H1 (cell line): Measurements from ENCODE around the gene IGLL5. TPM values are rescaled to one million over a fixed set of nuclear protein-coding genes. Genes with fewer than 3 reads are reported as not detected.
A peak's percentile ranks its signal among the peaks of the same experiment; 100 is the strongest.

ENCODE experiments used
- CTCF ChIA-PET: fragments of 300-600 bp; sonication (Branson Sonifier 250); formaldehyde crosslinking; loops from one replicate; lab custom pipeline; 2021; ENCODE audit not compliant: partially characterized antibody; lab: Charles Lee
- POLR2A ChIA-PET: fragments of 300-600 bp; sonication (Branson Sonifier 250); formaldehyde crosslinking; loops from one replicate; lab custom pipeline; 2021; ENCODE audit warnings: inconsistent platforms; ENCODE audit not compliant: partially characterized antibody; lab: Charles Lee
- DNase-seq, 2 experiments: peaks; one replicate each; pipeline versions ENCODE4 v3.0.0 to v3.0.0-alpha.2; 2010 to 2022; ENCODE audit warnings: low spot score in 2 of 2, low read depth in 1 of 2, mixed read lengths in 1 of 2
- FAIRE-seq: peaks from 2 replicates; lab custom pipeline; 2011; peaks lifted over from hg19 to GRCh38; lab: Jason Lieb, UNC
- H2AFZ ChIP-seq: 2 replicates; pipeline ENCODE4 v1.8.1; 2012; ENCODE audit warnings: low read length, inconsistent platforms
- H2AK5ac ChIP-seq: 2 replicates; pipeline ENCODE4 v1.6.1; 2013; ENCODE audit warnings: low read depth, low read length
- H2BK120ac ChIP-seq: replicated peaks from 2 replicates; pipeline ENCODE3; 2013; ENCODE audit warnings: low read depth, low read length, inconsistent platforms
- H2BK12ac ChIP-seq: 2 replicates; pipeline ENCODE4 v1.6.1; 2013; ENCODE audit warnings: low read depth, low read length
- H2BK15ac ChIP-seq: 2 replicates; pipeline ENCODE4 v1.6.1; 2013; ENCODE audit warnings: low read length
- H2BK20ac ChIP-seq: 2 replicates; pipeline ENCODE4 v1.6.1; 2013; ENCODE audit warnings: low read length
- H2BK5ac ChIP-seq: 2 replicates; pipeline ENCODE4 v1.6.1; 2013; ENCODE audit warnings: low read depth, low read length
- H3K14ac ChIP-seq: 2 replicates; pipeline ENCODE4 v1.6.1; 2013; ENCODE audit warnings: inconsistent platforms; ENCODE audit not compliant: insufficient read length
- H3K18ac ChIP-seq: 2 replicates; pipeline ENCODE4 v1.6.1; 2013; ENCODE audit warnings: low read length; ENCODE audit errors: extremely low read depth
- H3K23ac ChIP-seq: 2 replicates; pipeline ENCODE4 v1.6.1; 2013; ENCODE audit warnings: inconsistent platforms; ENCODE audit not compliant: insufficient read length
- H3K23me2 ChIP-seq: 2 replicates; pipeline ENCODE4 v1.6.1; 2013; ENCODE audit warnings: low read depth, low read length
- H3K27ac ChIP-seq: 2 replicates; pipeline ENCODE4 v1.6.1; 2011; ENCODE audit warnings: low read depth, low read length, inconsistent platforms
- H3K27me3 ChIP-seq, 4 experiments: replicated peaks in 1 of 4; 1 replicate in 1 of 4; 2 replicates in 3 of 4; pipeline versions ENCODE4 v1.6.1 to v1.8.1; 2011 to 2013; ENCODE audit warnings: low read length in 3 of 4, mild to moderate bottlenecking in 3 of 4, inconsistent platforms in 2 of 4, mixed read lengths in 2 of 4, moderate library complexity in 1 of 4; ENCODE audit not compliant: control insufficient read depth in 3 of 4, insufficient read depth in 3 of 4; ENCODE audit errors: extremely low read depth in 1 of 4
- H3K36me3 ChIP-seq, 4 experiments: 2 replicates each; pipeline versions ENCODE4 v1.6.1 to v1.8.1; 2011 to 2013; ENCODE audit warnings: mild to moderate bottlenecking in 4 of 4, low read length in 3 of 4, moderate library complexity in 2 of 4, control low read depth in 1 of 4, inconsistent platforms in 1 of 4; ENCODE audit not compliant: insufficient read depth in 4 of 4, control insufficient read depth in 2 of 4
- H3K4ac ChIP-seq: replicated peaks from 2 replicates; pipeline ENCODE3; 2013; ENCODE audit warnings: low read length, low read depth, mixed read lengths, inconsistent platforms; ENCODE audit not compliant: insufficient read length
- H3K4me1 ChIP-seq, 4 experiments: replicated peaks in 1 of 4; 1 replicate in 1 of 4; 2 replicates in 3 of 4; pipeline versions ENCODE4 v1.6.1 to v1.8.1; 2011 to 2013; ENCODE audit warnings: low read length in 3 of 4, inconsistent platforms in 2 of 4, mixed read lengths in 1 of 4; ENCODE audit not compliant: insufficient read depth in 4 of 4, control insufficient read depth in 3 of 4
- H3K4me2 ChIP-seq, 2 experiments: 2 replicates each; pipeline versions ENCODE4 v1.6.1 to v1.8.1; 2011 to 2013; ENCODE audit warnings: low read depth in 2 of 2, low read length in 2 of 2, control low read depth in 1 of 2, inconsistent platforms in 1 of 2, mild to moderate bottlenecking in 1 of 2; ENCODE audit not compliant: insufficient read depth in 1 of 2
- H3K4me3 ChIP-seq, 4 experiments: fragments of 200-600, 300-600 bp in 1 of 4; sonication (generic), shearing (Covaris generic), sonication (Bioruptor Twin) in 1 of 4; 2 replicates each; pipeline versions ENCODE4 v1.5.1 to v1.8.1; 2011 to 2016; ENCODE audit warnings: low read length in 4 of 4, low read depth in 3 of 4, control low read depth in 2 of 4, inconsistent platforms in 2 of 4, mild to moderate bottlenecking in 2 of 4, mixed read lengths in 1 of 4, moderate library complexity in 1 of 4; ENCODE audit not compliant: insufficient read depth in 2 of 4; ENCODE audit errors: extremely low read depth in 1 of 4
- H3K56ac ChIP-seq: replicated peaks from 2 replicates; pipeline ENCODE3; 2013; ENCODE audit warnings: low read depth, mild to moderate bottlenecking, mixed read lengths, low read length, inconsistent platforms; ENCODE audit not compliant: insufficient read length
- H3K79me1 ChIP-seq: 2 replicates; pipeline ENCODE4 v1.6.1; 2013; ENCODE audit warnings: low read depth, low read length, control low read depth
- H3K79me2 ChIP-seq, 2 experiments: 2 replicates each; pipeline versions ENCODE4 v1.6.1 to v1.8.1; 2012 to 2013; ENCODE audit warnings: low read length in 2 of 2, mild to moderate bottlenecking in 2 of 2, inconsistent platforms in 1 of 2; ENCODE audit not compliant: insufficient read depth in 2 of 2, control insufficient read depth in 1 of 2
- H3K9ac ChIP-seq, 4 experiments: replicated peaks in 1 of 4; 1 replicate in 1 of 4; 2 replicates in 3 of 4; pipeline versions ENCODE4 v1.6.1 to v1.8.1; 2011 to 2013; ENCODE audit warnings: low read depth in 3 of 4, low read length in 3 of 4, control low read depth in 2 of 4, mild to moderate bottlenecking in 2 of 4, moderate library complexity in 2 of 4, inconsistent platforms in 1 of 4; ENCODE audit errors: extremely low read depth in 1 of 4
- H3K9me3 ChIP-seq, 2 experiments: 2 replicates each; pipeline versions ENCODE4 v1.6.1 to v1.8.1; 2012 to 2013; ENCODE audit warnings: mild to moderate bottlenecking in 2 of 2, moderate library complexity in 2 of 2, control low read depth in 1 of 2, inconsistent platforms in 1 of 2, low read depth in 1 of 2, low read length in 1 of 2, mixed read lengths in 1 of 2; ENCODE audit not compliant: insufficient read depth in 2 of 2
- H4K20me1 ChIP-seq, 2 experiments: replicated peaks in 1 of 2; 2 replicates each; pipeline versions ENCODE3 to v1.8.1; 2011 to 2013; ENCODE audit warnings: inconsistent platforms in 2 of 2, low read length in 2 of 2, mild to moderate bottlenecking in 1 of 2; ENCODE audit not compliant: insufficient read depth in 2 of 2, control insufficient read depth in 1 of 2
- H4K5ac ChIP-seq: 2 replicates; pipeline ENCODE4 v1.6.1; 2013; ENCODE audit warnings: low read length, low read depth, mixed read lengths, inconsistent platforms; ENCODE audit not compliant: insufficient read length
- H4K8ac ChIP-seq: 2 replicates; pipeline ENCODE4 v1.8.0; 2013; ENCODE audit warnings: mild to moderate bottlenecking, moderate library complexity, low read length, inconsistent platforms; ENCODE audit not compliant: insufficient read depth; ENCODE audit errors: extremely low read depth
- H4K91ac ChIP-seq: replicated peaks from 2 replicates; pipeline ENCODE3; 2013; ENCODE audit warnings: low read length, mixed read lengths, inconsistent platforms; ENCODE audit not compliant: insufficient read length
- BACH1 ChIP-seq: IDR thresholded peaks from 2 replicates; pipeline ENCODE4 v1.6.1; 2012; ENCODE audit warnings: low read length, improper control_type of control experiment
- FOSL1 ChIP-seq: IDR thresholded peaks from 2 replicates; pipeline ENCODE4 v1.6.1; 2011; ENCODE audit warnings: mild to moderate bottlenecking, low read depth, low read length, moderate library complexity; ENCODE audit not compliant: insufficient read depth
- KDM1A ChIP-seq: fragments of 200-600, 300-600 bp; sonication (generic); IDR thresholded peaks from 2 replicates; pipeline ENCODE4 v1.7.1; 2016; ENCODE audit warnings: mild to moderate bottlenecking, low read length, borderline replicate concordance
- POU5F1 ChIP-seq: IDR thresholded peaks from 2 replicates; pipeline ENCODE4 v1.6.1; 2011; ENCODE audit warnings: low read depth, mild to moderate bottlenecking, low read length, moderate library complexity
- RNF2 ChIP-seq: fragments of 200-900, 300-1000 bp; sonication (generic); IDR thresholded peaks from 2 replicates; pipeline ENCODE4 v1.7.1; 2016; ENCODE audit warnings: borderline replicate concordance, low read depth, mild to moderate bottlenecking, antibody characterized with exemption, low read length; ENCODE audit not compliant: poor library complexity, severe bottlenecking; ENCODE audit errors: missing control alignments
- SIN3A ChIP-seq, 2 experiments: IDR thresholded peaks in 1 of 2; conservative IDR thresholded peaks in 1 of 2; 2 replicates each; pipeline ENCODE4 v1.6.1; 2011 to 2012; ENCODE audit warnings: low read length in 2 of 2, improper control_type of control experiment in 1 of 2, low read depth in 1 of 2, mild to moderate bottlenecking in 1 of 2
- SP2 ChIP-seq: IDR thresholded peaks from 2 replicates; pipeline ENCODE4 v1.6.1; 2012; ENCODE audit warnings: mild to moderate bottlenecking, low read length, inconsistent platforms
- SP4 ChIP-seq: IDR thresholded peaks from 2 replicates; pipeline ENCODE4 v1.6.1; 2012; ENCODE audit warnings: low read length, inconsistent platforms
- TCF12 ChIP-seq: IDR thresholded peaks from 2 replicates; pipeline ENCODE4 v1.6.1; 2011; ENCODE audit warnings: low read depth, mild to moderate bottlenecking, low read length
- USF2 ChIP-seq: IDR thresholded peaks from 2 replicates; pipeline ENCODE4 v1.6.1; 2011; ENCODE audit warnings: low read length, improper control_type of control experiment
- WGBS, 2 experiments: shearing (Covaris generic) in 1 of 2; methylation state at CpG; one replicate each; pipeline versions ENCODE4 v1.1.6 to v1.1.7; 2013 to 2015; ENCODE audit warnings: low lambda C conversion rate in 2 of 2, mixed read lengths in 2 of 2, inconsistent platforms in 1 of 2, low coverage in 1 of 2, missing lambda C conversion rate in 1 of 2; ENCODE audit not compliant: insufficient replicate concordance in 2 of 2, insufficient coverage in 1 of 2, insufficient read length in 1 of 2; ENCODE audit errors: extremely low coverage in 1 of 2, missing lambda C conversion rate in 1 of 2; 5-methylcytosine and 5-hydroxymethylcytosine counted together
- polyA plus RNA-seq, 7 experiments: library from polyadenylated mRNA; depleted of rRNA in 3 of 7; stranded (reverse) in 5 of 7; unstranded in 2 of 7; fragments of >200 nt in 5 of 7; fragments of 200-250 nt in 2 of 7; gene quantifications; 1 replicate in 5 of 7; 2 replicates in 1 of 7; 4 replicates in 1 of 7; pipeline versions ENCODE4 v1.2.1 to v1.2.3, GENCODE V29; 2011 to 2013; ENCODE audit warnings: missing spikeins in 2 of 7, mixed read lengths in 2 of 7
- total RNA-seq: library from RNA; stranded (reverse); fragmentation: NEBNext Ultra II Directional; extraction: Animal tissue kit (Norgen Biotek cat#: 25700); gene quantifications from 2 replicates; pipeline ENCODE4 v1.2.1, GENCODE V29; 2021

The IGLL5 gene
- total and polyA plus RNA-seq, 2 of the 8 experiments (the other 6 are each of a cell fraction or from before 2014, with no cell fraction given): not detected

GRCh38 chr22:22849640-22850610 lies 37.7 kb upstream of the IGLL5 start:
- H3K18ac ChIP-seq: no peak overlapping the region
- no peak overlapping the region for H3K14ac ChIP-seq
- H3K23ac ChIP-seq: no peak overlapping the region
- no peak overlapping the region for H2AFZ ChIP-seq
- H3K4me2 ChIP-seq: no peak overlapping the region
- H3K4me1 ChIP-seq: no peaks in the 10 kb centered on the region
- H3K27ac ChIP-seq: no peak overlapping the region
- no peak overlapping the region for H2BK15ac ChIP-seq
- no peak overlapping the region for H2BK20ac ChIP-seq
- 77% methylated on average over 5 of the region's 5 CpGs; no CpG with 5 or more reads in 1 of the 2 experiments for WGBS, 2 experiments
- no peak for DNase-seq
- no peak overlapping the region for H2AK5ac ChIP-seq
- H3K4me3 ChIP-seq: no peak overlapping the region
- no peak overlapping the region for H2BK5ac ChIP-seq
- no peak overlapping the region for H3K56ac ChIP-seq
- H3K79me1 ChIP-seq: no peaks in the 10 kb centered on the region
- no peak overlapping the region for H2BK120ac ChIP-seq
- FAIRE-seq: no peak
- H3K36me3 ChIP-seq: no peaks in the 10 kb centered on the region
- no peaks in the 10 kb centered on the region for H3K23me2 ChIP-seq
- no peak overlapping the region for H4K91ac ChIP-seq
- ChIA-PET CTCF (interaction anchor here (0.8 to 1.2 kb wide), 2 partner anchors 15 to 35 kb away, joined by 3 read pairs; no protein-coding TSS in a partner anchor), POLR2A (no interaction called here)
- H3K4ac ChIP-seq: no peak overlapping the region
- no peak overlapping the region for H2BK12ac ChIP-seq
- H4K8ac ChIP-seq: peak overlapping the region; percentile 21; the same call in 1 of the 2 replicates
- H3K27me3 ChIP-seq: peaks cover 9 to 34% (median 13%) of the 10 kb centered on the region in 4 experiments
- no peaks in the 10 kb centered on the region for H4K20me1 ChIP-seq
- peaks cover 20 to 49% of the 10 kb centered on the region in 2 experiments for H3K9me3 ChIP-seq
- H3K9ac ChIP-seq: no peak overlapping the region
- no peaks in the 10 kb centered on the region for H3K79me2 ChIP-seq
- H4K5ac ChIP-seq: no peak overlapping the region
- no peak for TF ChIP-seq USF2
- no peak for TF ChIP-seq KDM1A
- TF ChIP-seq SP2: no peak
- TF ChIP-seq RNF2: no peak
- TF ChIP-seq SP4: no peak
- TF ChIP-seq FOSL1: no peak
- no peak for TF ChIP-seq SIN3A (conservative IDR thresholded peaks at IDR 0.05 in 1 of 2, IDR thresholded peaks at IDR 0.05 in 1 of 2; ENCODE audit: low read depth in 1 of 2, low read length in 2 of 2)
- no peak for TF ChIP-seq BACH1
- TF ChIP-seq POU5F1: no peak
- TF ChIP-seq TCF12: no peak
